Keratinocyte (primary cell): ENCODE data around the gene FIP1L1. TPM values are rescaled to one million over a fixed set of nuclear protein-coding genes. Genes with fewer than 3 reads are reported as not detected.
"Not testable (repeated sequence)": the region's sequence is repeated elsewhere in the genome, so short reads cannot be mapped to it uniquely, and the experiment has no call there.

ENCODE experiments used
- DNase-seq: peaks from one replicate; pipeline ENCODE4 v3.0.0-alpha.2; 2011; ENCODE audit warnings: low read depth, missing footprints, low spot score
- FAIRE-seq: peaks from 2 replicates; lab custom pipeline; 2011; peaks lifted over from hg19 to GRCh38; lab: Jason Lieb, UNC
- H2AFZ ChIP-seq: 2 replicates; pipeline ENCODE4 v1.6.0; 2012; ENCODE audit warnings: low read length, control low read depth, inconsistent platforms; ENCODE audit not compliant: control insufficient read depth
- H3K27ac ChIP-seq: 2 replicates; pipeline ENCODE4 v1.5.1; 2011; ENCODE audit warnings: low read length; ENCODE audit not compliant: control insufficient read depth, insufficient read depth
- H3K27me3 ChIP-seq: 3 replicates; pipeline ENCODE4 v1.6.0; 2011; ENCODE audit warnings: low read length; ENCODE audit not compliant: control insufficient read depth, insufficient read depth; ENCODE audit errors: extremely low read depth
- H3K36me3 ChIP-seq, 2 experiments: 2 replicates in 1 of 2; 3 replicates in 1 of 2; pipeline ENCODE4 v1.5.1; 2011; ENCODE audit warnings: low read length in 2 of 2, mild to moderate bottlenecking in 1 of 2; ENCODE audit not compliant: control insufficient read depth in 2 of 2, insufficient read depth in 2 of 2; ENCODE audit errors: extremely low read depth in 1 of 2
- H3K4me1 ChIP-seq: 3 replicates; pipeline ENCODE4 v1.5.1; 2011; ENCODE audit warnings: low read length; ENCODE audit not compliant: control insufficient read depth, insufficient read depth; ENCODE audit errors: extremely low read depth
- H3K4me2 ChIP-seq: 3 replicates; pipeline ENCODE4 v1.6.0; 2011; ENCODE audit warnings: low read depth, low read length; ENCODE audit not compliant: control insufficient read depth, insufficient read depth; ENCODE audit errors: extremely low read depth
- H3K4me3 ChIP-seq, 3 experiments: fragments of 200-600 bp in 1 of 3; sonication (generic) in 1 of 3; 2 replicates in 2 of 3; 3 replicates in 1 of 3; pipeline ENCODE4 v1.5.1; 2011 to 2016; ENCODE audit warnings: low read length in 3 of 3, mild to moderate bottlenecking in 3 of 3, control low read depth in 2 of 3, inconsistent platforms in 1 of 3, low read depth in 1 of 3, mixed read lengths in 1 of 3, mixed run types in 1 of 3, moderate library complexity in 1 of 3; ENCODE audit not compliant: control insufficient read depth in 2 of 3, insufficient read depth in 2 of 3; ENCODE audit errors: extremely low read depth in 1 of 3
- H3K79me2 ChIP-seq: 2 replicates; pipeline ENCODE4 v1.6.0; 2012; ENCODE audit warnings: low read length; ENCODE audit not compliant: control insufficient read depth, insufficient read depth
- H3K9ac ChIP-seq: 3 replicates; pipeline ENCODE4 v1.6.0; 2011; ENCODE audit warnings: low read length; ENCODE audit not compliant: control insufficient read depth, insufficient read depth; ENCODE audit errors: extremely low read depth
- H3K9me1 ChIP-seq: 3 replicates; pipeline ENCODE4 v1.6.0; 2011; ENCODE audit warnings: low read length; ENCODE audit not compliant: control insufficient read depth, insufficient read depth; ENCODE audit errors: extremely low read depth
- H3K9me3 ChIP-seq: 2 replicates; pipeline ENCODE4 v1.5.1; 2012; ENCODE audit warnings: low read depth, low read length; ENCODE audit not compliant: control insufficient read depth
- H4K20me1 ChIP-seq: 3 replicates; pipeline ENCODE4 v1.6.0; 2011; ENCODE audit warnings: low read length; ENCODE audit not compliant: control insufficient read depth, insufficient read depth; ENCODE audit errors: extremely low read depth
- EZH2 ChIP-seq: IDR thresholded peaks from one replicate; pipeline ENCODE4 v1.6.1; 2012; ENCODE audit warnings: inconsistent platforms, mild to moderate bottlenecking, low read length, moderate library complexity
- dilution Hi-C: fragments of 300-500 bp; cut with MboI; formaldehyde crosslinking; loops from one replicate; pipeline ENCODE4 v1.7.0; 2020; ENCODE audit warnings: low sequenced_read_pairs; ENCODE audit not compliant: extremely low pct_ligation_motif_present
- polyA plus RNA-seq, 5 experiments: library from polyadenylated mRNA; depleted of rRNA in 3 of 5; stranded (reverse) in 3 of 5; stranded (forward) in 1 of 5; unstranded in 1 of 5; fragments of >200 nt; gene quantifications; 1 replicate in 1 of 5; 2 replicates in 3 of 5; 3 replicates in 1 of 5; pipeline versions ENCODE4 v1.2.1 to v1.2.3, GENCODE V29; 2011 to 2012; ENCODE audit warnings: missing spikeins in 2 of 5, low read depth in 1 of 5, low replicate concordance in 1 of 5
- TF ChIP-seq, protein P1 (sequence below), 3 experiments: IDR thresholded peaks in 1 of 3; conservative IDR thresholded peaks in 1 of 3; optimal IDR thresholded peaks in 1 of 3; 2 replicates in 2 of 3; 3 replicates in 1 of 3; pipeline versions ENCODE3 to v1.5.1; 2011; ENCODE audit warnings: low read length in 3 of 3, mild to moderate bottlenecking in 3 of 3, moderate library complexity in 2 of 3, control low read depth in 1 of 3, inconsistent platforms in 1 of 3; ENCODE audit not compliant: insufficient read depth in 2 of 3; ENCODE audit errors: extremely low read depth in 1 of 3

Gene FIP1L1
- polyA plus RNA-seq, 1 donor (not counting 4 experiments of a cell fraction or from before 2014, with no cell fraction given): 36.7 TPM

DNA sequence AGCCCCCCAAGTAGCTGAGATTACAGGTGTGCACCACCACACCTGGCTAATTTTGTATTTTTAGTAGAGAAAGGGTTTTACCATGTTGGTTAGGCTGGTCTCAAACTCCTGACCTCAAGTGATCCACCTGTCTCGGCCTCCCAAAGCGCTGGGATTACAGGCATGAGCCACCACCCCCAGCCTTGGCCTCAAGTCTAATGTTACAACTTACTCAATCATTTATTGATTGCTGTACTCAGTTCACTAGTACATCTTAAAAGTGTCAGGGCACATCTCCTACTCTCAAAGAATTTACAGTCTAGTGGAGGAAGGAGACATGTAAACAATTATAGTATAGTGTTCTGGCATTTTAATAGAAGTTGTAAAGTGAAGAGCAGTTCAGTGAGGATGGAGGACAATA lies 31.0 kb upstream of the FIP1L1 start:
- FAIRE-seq, H3K27me3 ChIP-seq, H3K9me1 ChIP-seq, H3K4me3 ChIP-seq, H3K36me3 ChIP-seq, H3K79me2 ChIP-seq, H4K20me1 ChIP-seq, H3K4me2 ChIP-seq, H3K27ac ChIP-seq, dilution Hi-C loops, DNase-seq, H3K9ac ChIP-seq, H3K9me3 ChIP-seq, H2AFZ ChIP-seq: not testable (repeated sequence)
- H3K4me1 ChIP-seq: peaks cover 17% of the 10 kb centered on the region

GRCh38 chr4:53346920-53347852 lies 30.3 kb upstream of the FIP1L1 start:
- dilution Hi-C loops: no loop called here
- Histone ChIP-seq H3K27ac (no peak overlapping the region), H3K4me1 (peaks cover 17% of the 10 kb centered on the region), H3K4me2 (peak overlapping the region; percentile 61), H3K36me3 (no peaks in the 10 kb centered on the region), H3K27me3 (no peaks in the 10 kb centered on the region), H3K9me3 (no peaks in the 10 kb centered on the region), H3K79me2 (no peaks in the 10 kb centered on the region), H3K9me1 (no peaks in the 10 kb centered on the region), H3K4me3 (peak overlapping the region in 2 of 3 experiments; percentile 16 to 36), H2AFZ (peak overlapping the region; percentile 34), H3K9ac (no peak overlapping the region), H4K20me1 (no peaks in the 10 kb centered on the region)
- no peak for DNase-seq
- FAIRE-seq: peak; percentile 81
- TF ChIP-seq, protein P1, sequence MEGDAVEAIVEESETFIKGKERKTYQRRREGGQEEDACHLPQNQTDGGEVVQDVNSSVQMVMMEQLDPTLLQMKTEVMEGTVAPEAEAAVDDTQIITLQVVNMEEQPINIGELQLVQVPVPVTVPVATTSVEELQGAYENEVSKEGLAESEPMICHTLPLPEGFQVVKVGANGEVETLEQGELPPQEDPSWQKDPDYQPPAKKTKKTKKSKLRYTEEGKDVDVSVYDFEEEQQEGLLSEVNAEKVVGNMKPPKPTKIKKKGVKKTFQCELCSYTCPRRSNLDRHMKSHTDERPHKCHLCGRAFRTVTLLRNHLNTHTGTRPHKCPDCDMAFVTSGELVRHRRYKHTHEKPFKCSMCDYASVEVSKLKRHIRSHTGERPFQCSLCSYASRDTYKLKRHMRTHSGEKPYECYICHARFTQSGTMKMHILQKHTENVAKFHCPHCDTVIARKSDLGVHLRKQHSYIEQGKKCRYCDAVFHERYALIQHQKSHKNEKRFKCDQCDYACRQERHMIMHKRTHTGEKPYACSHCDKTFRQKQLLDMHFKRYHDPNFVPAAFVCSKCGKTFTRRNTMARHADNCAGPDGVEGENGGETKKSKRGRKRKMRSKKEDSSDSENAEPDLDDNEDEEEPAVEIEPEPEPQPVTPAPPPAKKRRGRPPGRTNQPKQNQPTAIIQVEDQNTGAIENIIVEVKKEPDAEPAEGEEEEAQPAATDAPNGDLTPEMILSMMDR (optimal IDR thresholded peaks at IDR 0.05 in 1 of 3, IDR thresholded peaks at IDR 0.05 in 1 of 3, conservative IDR thresholded peaks at IDR 0.05 in 1 of 3; ENCODE audit: extremely low read depth in 1 of 3, insufficient read depth in 2 of 3, low read length in 3 of 3): peak in 1 of 3 experiments; percentile 10
- no peak for TF ChIP-seq EZH2
